BE2C (cell line): ENCODE measurements around the gene TRIOBP.
A peak's percentile ranks its signal among the peaks of the same experiment; 100 is the strongest.

Experiments
- DNase-seq: peaks from one replicate; pipeline ENCODE4 v3.0.0-alpha.2; 2020
- H3K27me3 ChIP-seq: fragments of 250-450 bp; sonication (Bioruptor Pico); 2 replicates; pipeline ENCODE4 v1.5.1; 2020; ENCODE audit warnings: mild to moderate bottlenecking
- H3K36me3 ChIP-seq: fragments of 250-450 bp; sonication (Bioruptor Pico); 2 replicates; pipeline ENCODE4 v1.5.1; 2020; ENCODE audit warnings: mild to moderate bottlenecking
- H3K4me1 ChIP-seq: fragments of 250-450 bp; sonication (Bioruptor Pico); 2 replicates; pipeline ENCODE4 v1.5.1; 2020
- H3K4me3 ChIP-seq: 2 replicates; pipeline ENCODE4 v1.5.1; 2011; ENCODE audit warnings: low read depth, low read length
- H3K9me3 ChIP-seq: fragments of 250-450 bp; sonication (Bioruptor Pico); 2 replicates; pipeline ENCODE4 v1.5.1; 2020
- CTCF ChIP-seq: IDR thresholded peaks from 2 replicates; pipeline ENCODE4 v1.5.1; 2012; ENCODE audit warnings: mild to moderate bottlenecking, low read depth, low read length

TRIOBP gene

GRCh38 chr22:37674951-37675929 is 21.6 kb upstream of the TRIOBP start, which contains the start of gene LGALS1:
Gene LGALS1 (plus strand): TSS chr22:37675636. CDS start chr22:37675703, 67 bp downstream.
- DNase-seq = peak; percentile 94
- peak; percentile 10; the same call in 1 of the 2 replicates for TF ChIP-seq CTCF
- no peaks in the 10 kb centered on the region for H3K9me3 ChIP-seq
- H3K4me1 ChIP-seq = peaks cover 15% of the 10 kb centered on the region
- no peaks in the 10 kb centered on the region for H3K36me3 ChIP-seq
- H3K27me3 ChIP-seq = no peaks in the 10 kb centered on the region
- H3K4me3 ChIP-seq = peak within 1 kb of the TSS; percentile 52

- DNase-seq = peak; percentile 37
- TF ChIP-seq CTCF = no peak
- H3K4me3 ChIP-seq = peak overlapping the region; percentile 52
- H3K27me3 ChIP-seq = no peaks in the 10 kb centered on the region
- no peaks in the 10 kb centered on the region for H3K36me3 ChIP-seq
- no peaks in the 10 kb centered on the region for H3K9me3 ChIP-seq
- peaks cover 15% of the 10 kb centered on the region for H3K4me1 ChIP-seq
These were observed 20.7 kb upstream of the TRIOBP start for GRCh38 chr22:37675930-37676735.

- Histone ChIP-seq H3K4me3 (peak overlapping the region; percentile 52), H3K4me1 (peaks cover 15% of the 10 kb centered on the region), H3K9me3 (no peaks in the 10 kb centered on the region), H3K36me3 (no peaks in the 10 kb centered on the region), H3K27me3 (no peaks in the 10 kb centered on the region)
- TF ChIP-seq CTCF = no peak
- DNase-seq = peak; percentile 94
These were observed 19.9 kb upstream of the TRIOBP start for GRCh38 chr22:37676736-37677492.

- H3K36me3 ChIP-seq = no peaks in the 10 kb centered on the region
- DNase-seq = no peak
- no peak for TF ChIP-seq CTCF
These were observed 19.3 kb upstream of the TRIOBP start for GRCh38 chr22:37677493-37677974.

GRCh38 chr22:37678372-37678771 is 18.5 kb upstream of the TRIOBP start:
- H3K36me3 ChIP-seq = no peaks in the 10 kb centered on the region
- peaks cover 15% of the 10 kb centered on the region for H3K4me1 ChIP-seq
- no peak overlapping the region for H3K4me3 ChIP-seq
- H3K27me3 ChIP-seq = no peaks in the 10 kb centered on the region
- DNase-seq = no peak
- no peaks in the 10 kb centered on the region for H3K9me3 ChIP-seq
- TF ChIP-seq CTCF = no peak

More at GRCh38 chr22:37677493-37677974, 19.3 kb upstream of the TRIOBP start:
- H3K27me3 ChIP-seq = no peaks in the 10 kb centered on the region
- H3K9me3 ChIP-seq = no peaks in the 10 kb centered on the region
- peak overlapping the region; percentile 52 for H3K4me3 ChIP-seq
- peaks cover 15% of the 10 kb centered on the region for H3K4me1 ChIP-seq
